SU-DHL-6 (cell line): Measurements from ENCODE around the gene CREBBP.

Experiments
- EZH2phosphoT487 ChIP-seq: fragments of 200-600 bp; sonication (generic), shearing (Covaris generic); conservative IDR thresholded peaks from 2 replicates; pipeline ENCODE4 v1.6.1; 2018; ENCODE audit warnings: mild to moderate bottlenecking, antibody characterized with exemption, low read length, moderate library complexity, mixed read lengths
- TF ChIP-seq, protein P1 (sequence below): fragments of 200-600 bp; sonication (generic); IDR thresholded peaks from one replicate; pipeline ENCODE4 v1.5.1; 2017; ENCODE audit warnings: antibody characterized with exemption, mild to moderate bottlenecking, low read length, moderate library complexity; ENCODE audit not compliant: insufficient read depth, poor library complexity, severe bottlenecking

- TF ChIP-seq, protein P1, sequence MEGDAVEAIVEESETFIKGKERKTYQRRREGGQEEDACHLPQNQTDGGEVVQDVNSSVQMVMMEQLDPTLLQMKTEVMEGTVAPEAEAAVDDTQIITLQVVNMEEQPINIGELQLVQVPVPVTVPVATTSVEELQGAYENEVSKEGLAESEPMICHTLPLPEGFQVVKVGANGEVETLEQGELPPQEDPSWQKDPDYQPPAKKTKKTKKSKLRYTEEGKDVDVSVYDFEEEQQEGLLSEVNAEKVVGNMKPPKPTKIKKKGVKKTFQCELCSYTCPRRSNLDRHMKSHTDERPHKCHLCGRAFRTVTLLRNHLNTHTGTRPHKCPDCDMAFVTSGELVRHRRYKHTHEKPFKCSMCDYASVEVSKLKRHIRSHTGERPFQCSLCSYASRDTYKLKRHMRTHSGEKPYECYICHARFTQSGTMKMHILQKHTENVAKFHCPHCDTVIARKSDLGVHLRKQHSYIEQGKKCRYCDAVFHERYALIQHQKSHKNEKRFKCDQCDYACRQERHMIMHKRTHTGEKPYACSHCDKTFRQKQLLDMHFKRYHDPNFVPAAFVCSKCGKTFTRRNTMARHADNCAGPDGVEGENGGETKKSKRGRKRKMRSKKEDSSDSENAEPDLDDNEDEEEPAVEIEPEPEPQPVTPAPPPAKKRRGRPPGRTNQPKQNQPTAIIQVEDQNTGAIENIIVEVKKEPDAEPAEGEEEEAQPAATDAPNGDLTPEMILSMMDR, result no peak
- TF ChIP-seq EZH2phosphoT487, result no peak
Observed at GRCh38 chr16:3859889-3860288, 20.6 kb downstream of the CREBBP start.
